CD4-positive, alpha-beta memory T cell (primary cell): ENCODE measurements around the gene FMN2. TPM values are rescaled to one million over a fixed set of nuclear protein-coding genes. Genes with fewer than 3 reads are reported as not detected.

Experiments
- CTCF ChIA-PET: fragments of 350-600 bp; sonication (Branson Sonifier 250); formaldehyde crosslinking; loops from one replicate; lab custom pipeline; 2021; ENCODE audit warnings: inconsistent platforms; ENCODE audit not compliant: partially characterized antibody; lab: Charles Lee
- POLR2A ChIA-PET: fragments of 350-600 bp; sonication (Branson Sonifier 250); formaldehyde crosslinking; loops from one replicate; lab custom pipeline; 2021; ENCODE audit not compliant: partially characterized antibody; lab: Charles Lee
- DNase-seq, 5 donors: peaks; one replicate each; pipeline versions ENCODE4 v3.0.0 to v3.0.0-alpha.2; 2020 to 2022; ENCODE audit warnings: mixed read lengths in 1 of 5
- H3K27ac ChIP-seq: one replicate; pipeline ENCODE4 v1.7.0; 2013; ENCODE audit warnings: low read depth, low read length
- H3K27me3 ChIP-seq: 2 replicates; pipeline ENCODE4 v1.7.0; 2013; ENCODE audit warnings: mild to moderate bottlenecking, low read length, moderate library complexity; ENCODE audit not compliant: insufficient read depth
- H3K36me3 ChIP-seq: 2 replicates; pipeline ENCODE4 v1.7.0; 2013; ENCODE audit warnings: mild to moderate bottlenecking, low read length, moderate library complexity; ENCODE audit not compliant: insufficient read depth
- H3K4me1 ChIP-seq: 2 replicates; pipeline ENCODE4 v1.7.0; 2013; ENCODE audit warnings: mild to moderate bottlenecking, low read length, moderate library complexity; ENCODE audit not compliant: insufficient read depth
- H3K4me3 ChIP-seq, 2 donors: one replicate each; pipeline ENCODE4 v1.7.0; 2013; ENCODE audit warnings: low read length in 2 of 2, mild to moderate bottlenecking in 1 of 2
- H3K9me3 ChIP-seq, 2 donors: one replicate each; pipeline ENCODE4 v1.7.0; 2013; ENCODE audit warnings: low read length in 2 of 2, control low read depth in 1 of 2; ENCODE audit not compliant: control insufficient read depth in 1 of 2
- H3K27ac Mint-ChIP-seq, 7 donors: one replicate each; pipeline ENCODE4 v1.8.0; 2020 to 2021; ENCODE audit warnings: mixed read lengths in 7 of 7, mild to moderate bottlenecking in 6 of 7, inconsistent platforms in 3 of 7, moderate library complexity in 3 of 7
- H3K27me3 Mint-ChIP-seq, 2 donors: one replicate each; pipeline ENCODE4 v1.8.0; 2020 to 2021; ENCODE audit warnings: mixed read lengths in 2 of 2
- H3K36me3 Mint-ChIP-seq, 2 donors: one replicate each; pipeline ENCODE4 v1.8.0; 2020 to 2021; ENCODE audit warnings: mixed read lengths in 2 of 2, inconsistent platforms in 1 of 2, mild to moderate bottlenecking in 1 of 2
- H3K4me1 Mint-ChIP-seq, 4 donors: one replicate each; pipeline ENCODE4 v1.8.0; 2020 to 2021; ENCODE audit warnings: mixed read lengths in 4 of 4, mild to moderate bottlenecking in 1 of 4
- H3K4me3 Mint-ChIP-seq, 8 donors: one replicate each; pipeline ENCODE4 v1.8.0; 2020 to 2021; ENCODE audit warnings: mixed read lengths in 8 of 8, mild to moderate bottlenecking in 7 of 8, moderate library complexity in 6 of 8, inconsistent platforms in 3 of 8
- H3K9me3 Mint-ChIP-seq, 8 donors: one replicate each; pipeline ENCODE4 v1.8.0; 2020 to 2021; ENCODE audit warnings: mixed read lengths in 8 of 8, mild to moderate bottlenecking in 5 of 8, inconsistent platforms in 3 of 8, moderate library complexity in 1 of 8
- intact Hi-C: fragments of 100-400 bp; cut with micrococcal nuclease; formaldehyde crosslinking; loops from one replicate; pipeline ENCODE4 v1.15.1; 2023
- polyA plus RNA-seq, 2 donors: library from polyadenylated mRNA; unstranded; fragments of 300-500 nt; fragmentation: Illumina TruSeq; gene quantifications; one replicate each; pipeline ENCODE4 v1.2.3, GENCODE V29; 2021
- total RNA-seq, 2 experiments: library from RNA; stranded (reverse); gene quantifications; one replicate each; pipeline ENCODE4 v1.2.3, GENCODE V29; 2021

The FMN2 gene
- total and polyA plus RNA-seq, 4 experiments from 2014 or later, result not detected

DNA sequence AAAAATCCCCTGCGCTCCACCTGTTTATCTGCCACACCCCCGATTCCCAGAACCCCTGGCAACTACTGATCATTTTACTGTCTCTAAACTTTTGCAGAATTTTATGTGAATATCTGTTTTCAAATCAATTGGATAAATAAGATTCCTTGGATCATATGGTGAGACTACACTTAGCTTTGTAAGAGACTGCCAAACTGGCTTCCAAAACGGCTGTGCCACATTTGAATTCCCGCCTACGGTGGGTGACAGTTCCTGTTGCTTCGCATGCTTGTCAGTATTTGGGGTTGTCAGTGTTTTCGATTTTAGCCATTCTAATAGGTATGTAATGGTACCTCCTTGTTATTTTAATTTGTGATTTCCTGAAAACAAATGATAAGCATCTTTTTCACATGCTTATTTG is 22.7 kb upstream of the FMN2 start:
- Mint-ChIP-seq H3K9me3 (peaks cover 0 to 5% (median under 1%) of the 10 kb centered on the region in 8 donors), H3K4me1 (no peaks in the 10 kb centered on the region), H3K27ac (no peak overlapping the region), H3K36me3 (no peaks in the 10 kb centered on the region), H3K27me3 (peaks cover 0 to 6% of the 10 kb centered on the region in 2 donors), H3K4me3 (no peak overlapping the region)
- no peaks in the 10 kb centered on the region for H3K36me3 ChIP-seq
- no peak overlapping the region for H3K27ac ChIP-seq
- no peaks in the 10 kb centered on the region for H3K27me3 ChIP-seq
- CTCF ChIA-PET, result no interaction called here
- no peak for DNase-seq
- no peaks in the 10 kb centered on the region for H3K4me1 ChIP-seq
- H3K9me3 ChIP-seq, result no peaks in the 10 kb centered on the region
- POLR2A ChIA-PET, result no interaction called here
- intact Hi-C loops, result no loop called here
- H3K4me3 ChIP-seq, result no peak overlapping the region

DNA sequence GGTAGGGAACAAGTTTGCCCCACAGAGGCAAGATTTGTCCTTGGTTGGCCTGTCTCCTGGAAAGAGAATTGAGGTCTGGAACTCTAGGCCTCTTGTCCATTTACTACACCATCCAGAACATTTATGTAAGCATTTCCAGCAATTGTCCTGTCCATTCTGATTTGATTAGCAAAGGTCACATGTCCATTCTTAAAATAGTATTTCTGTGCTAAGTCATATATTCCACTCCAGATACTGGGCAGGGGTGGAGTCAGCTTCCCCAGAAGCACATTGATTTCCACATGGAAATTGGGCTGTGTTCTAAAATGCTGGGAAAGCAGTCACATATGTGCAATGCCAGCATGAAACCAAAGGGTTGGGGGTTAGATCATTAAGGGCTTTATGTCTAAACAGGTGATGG is 21.5 kb upstream of the FMN2 start:
- ChIA-PET POLR2A (no interaction called here), CTCF (no interaction called here)
- H3K4me1 ChIP-seq, result no peaks in the 10 kb centered on the region
- H3K36me3 Mint-ChIP-seq, result no peaks in the 10 kb centered on the region
- no peak overlapping the region for H3K27ac ChIP-seq
- peaks cover 0 to 3% (median 0%) of the 10 kb centered on the region in 8 donors for H3K9me3 Mint-ChIP-seq
- no peaks in the 10 kb centered on the region for H3K9me3 ChIP-seq
- H3K27me3 ChIP-seq, result no peaks in the 10 kb centered on the region
- no peaks in the 10 kb centered on the region for H3K4me1 Mint-ChIP-seq
- DNase-seq, result no peak
- no peak overlapping the region for H3K27ac Mint-ChIP-seq
- no peak overlapping the region for H3K4me3 ChIP-seq
- no peak overlapping the region for H3K4me3 Mint-ChIP-seq
- no peaks in the 10 kb centered on the region for H3K36me3 ChIP-seq
- peaks cover 0 to 4% of the 10 kb centered on the region in 2 donors for H3K27me3 Mint-ChIP-seq
- intact Hi-C loops, result no loop called here

DNA sequence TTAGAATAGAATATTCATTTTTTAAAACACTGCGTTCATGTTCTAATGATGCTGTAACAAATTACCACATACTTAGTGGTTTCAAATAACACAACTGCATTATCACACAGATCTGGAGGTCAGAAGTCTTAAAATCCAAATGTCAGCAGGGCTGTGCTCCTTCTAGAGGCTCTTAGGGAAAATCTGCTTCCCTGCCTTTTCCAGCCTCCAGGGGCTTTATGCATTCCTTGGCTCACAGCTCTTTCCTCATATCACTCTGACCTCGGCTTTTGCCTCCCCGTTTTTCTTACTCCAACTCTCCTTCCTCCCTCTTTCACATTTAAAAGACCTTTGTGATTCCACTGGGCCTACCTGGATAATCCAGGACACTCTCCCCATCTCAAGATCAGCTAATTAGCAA is 18.6 kb upstream of the FMN2 start:
- Mint-ChIP-seq H3K27ac (no peak overlapping the region), H3K4me1 (no peaks in the 10 kb centered on the region), H3K4me3 (no peak overlapping the region), H3K27me3 (peaks cover 0 to 4% of the 10 kb centered on the region in 2 donors), H3K9me3 (peaks cover 0 to 7% (median 2%) of the 10 kb centered on the region in 8 donors), H3K36me3 (no peaks in the 10 kb centered on the region)
- Histone ChIP-seq H3K27me3 (no peaks in the 10 kb centered on the region), H3K4me1 (no peaks in the 10 kb centered on the region), H3K27ac (no peak overlapping the region), H3K36me3 (no peaks in the 10 kb centered on the region), H3K4me3 (no peak overlapping the region), H3K9me3 (no peaks in the 10 kb centered on the region)
- intact Hi-C loops, result no loop called here
- CTCF ChIA-PET, result no interaction called here
- DNase-seq, result no peak
- POLR2A ChIA-PET, result no interaction called here

DNA sequence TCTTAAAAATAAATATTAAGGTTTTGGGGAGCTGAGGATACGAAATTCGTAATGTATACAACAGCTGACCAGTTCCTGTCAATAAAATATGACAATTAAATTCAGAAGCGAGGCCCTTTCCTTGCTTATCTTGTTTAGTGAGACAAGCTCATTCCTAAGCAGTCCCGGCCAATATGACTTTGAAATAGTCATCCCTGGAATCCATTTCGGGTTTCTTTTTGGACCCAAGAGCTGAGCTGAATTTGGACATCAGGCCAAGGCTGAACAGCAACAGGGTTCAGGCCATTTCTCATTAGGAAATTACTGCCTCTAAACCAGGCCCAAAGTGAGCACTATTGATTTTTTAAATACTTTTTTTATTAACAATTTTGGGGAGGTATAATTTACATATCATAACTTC is 17.3 kb upstream of the FMN2 start:
- Mint-ChIP-seq H3K27ac (no peak overlapping the region), H3K4me1 (no peaks in the 10 kb centered on the region), H3K9me3 (peaks cover 2 to 11% (median 5%) of the 10 kb centered on the region in 8 donors), H3K4me3 (no peak overlapping the region), H3K36me3 (no peaks in the 10 kb centered on the region), H3K27me3 (peaks cover 0 to 4% of the 10 kb centered on the region in 2 donors)
- Histone ChIP-seq H3K27ac (no peak overlapping the region), H3K4me1 (no peaks in the 10 kb centered on the region), H3K36me3 (no peaks in the 10 kb centered on the region), H3K27me3 (no peaks in the 10 kb centered on the region), H3K4me3 (no peak overlapping the region), H3K9me3 (no peaks in the 10 kb centered on the region)
- POLR2A ChIA-PET, result no interaction called here
- DNase-seq, result no peak
- CTCF ChIA-PET, result no interaction called here
- intact Hi-C loops, result no loop called here

DNA sequence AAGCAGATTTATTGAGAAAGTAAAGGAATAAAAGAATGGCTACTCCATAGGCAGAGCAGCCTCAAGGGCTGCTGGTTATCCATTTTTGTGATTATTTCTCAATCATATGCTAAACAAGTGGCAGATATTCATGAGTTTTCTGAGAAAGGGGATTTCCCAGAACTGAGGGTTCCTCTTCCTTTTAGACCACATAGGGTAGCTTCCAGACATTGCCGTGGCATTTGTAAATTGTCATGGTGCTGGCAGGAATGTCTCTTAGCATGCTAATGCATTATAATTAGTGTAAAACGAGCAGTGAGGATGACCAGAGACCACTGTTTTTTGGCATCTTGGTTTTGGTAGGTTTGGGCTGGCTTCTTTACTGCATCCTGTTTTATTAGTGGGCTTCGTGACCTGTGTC is 16.8 kb upstream of the FMN2 start:
- H3K36me3 Mint-ChIP-seq, result no peaks in the 10 kb centered on the region
- POLR2A ChIA-PET, result no interaction called here
- CTCF ChIA-PET, result no interaction called here

DNA sequence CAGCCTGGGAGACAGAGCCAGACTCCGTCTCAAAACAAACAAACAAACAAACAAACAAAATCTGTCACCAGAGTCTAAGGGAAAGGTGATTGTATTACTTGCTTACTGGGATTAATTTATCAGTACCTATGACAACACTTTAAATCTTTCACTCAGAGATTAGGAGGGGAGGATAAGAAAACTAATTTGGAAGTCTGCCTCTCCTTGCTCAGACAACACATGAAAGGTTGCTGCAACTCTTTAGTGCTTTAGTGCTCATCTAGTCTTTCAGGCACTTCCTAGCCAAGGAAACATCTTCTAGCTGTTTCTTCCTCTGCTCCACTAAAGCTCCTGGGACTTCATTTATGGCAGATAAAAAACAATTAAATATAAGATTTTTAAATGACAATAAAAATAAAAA is 7.3 kb upstream of the FMN2 start:
- Mint-ChIP-seq H3K9me3 (peaks cover 0 to 13% (median 2%) of the 10 kb centered on the region in 8 donors), H3K4me1 (no peaks in the 10 kb centered on the region), H3K27me3 (peaks cover 8 to 9% of the 10 kb centered on the region in 2 donors), H3K4me3 (no peak overlapping the region), H3K27ac (no peak overlapping the region), H3K36me3 (no peaks in the 10 kb centered on the region)
- CTCF ChIA-PET, result no interaction called here
- Histone ChIP-seq H3K27me3 (no peaks in the 10 kb centered on the region), H3K4me3 (no peak overlapping the region), H3K9me3 (no peaks in the 10 kb centered on the region), H3K27ac (no peak overlapping the region), H3K36me3 (no peaks in the 10 kb centered on the region), H3K4me1 (no peaks in the 10 kb centered on the region)
- POLR2A ChIA-PET, result no interaction called here
- intact Hi-C loops, result no loop called here
- DNase-seq, result no peak

More for the DNA sequence above, 16.8 kb upstream of the FMN2 start:
- no peak overlapping the region for H3K27ac ChIP-seq
- Mint-ChIP-seq H3K27me3 (peaks cover 0 to 4% of the 10 kb centered on the region in 2 donors), H3K9me3 (peaks cover 2 to 14% (median 5%) of the 10 kb centered on the region in 8 donors), H3K4me3 (no peak overlapping the region), H3K4me1 (no peaks in the 10 kb centered on the region), H3K27ac (no peak overlapping the region)
- no peaks in the 10 kb centered on the region for H3K4me1 ChIP-seq
- no peaks in the 10 kb centered on the region for H3K36me3 ChIP-seq
- no peak for DNase-seq
- no peak overlapping the region for H3K4me3 ChIP-seq
- H3K9me3 ChIP-seq, result no peaks in the 10 kb centered on the region
- no peaks in the 10 kb centered on the region for H3K27me3 ChIP-seq
- intact Hi-C loops, result no loop called here

DNA sequence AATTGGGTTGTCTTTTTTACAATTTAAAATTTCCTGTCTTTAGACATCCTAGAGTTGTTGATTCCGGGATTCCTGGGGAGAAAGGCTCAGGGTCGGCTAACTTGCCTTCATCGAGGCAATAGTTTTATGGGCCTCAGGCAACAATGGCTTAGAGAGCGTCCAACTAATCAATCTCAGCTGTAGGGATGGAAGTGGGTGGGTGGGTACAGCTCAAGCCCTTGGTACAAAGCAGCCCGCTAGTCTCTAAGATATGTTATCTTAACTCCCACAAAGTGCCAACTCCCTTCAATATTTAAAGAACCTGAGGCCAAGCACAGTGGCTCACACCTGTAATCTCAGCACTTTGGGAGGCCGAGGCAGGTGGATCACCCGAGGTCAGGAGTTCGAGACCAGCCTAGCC is 6.9 kb upstream of the FMN2 start:
- Mint-ChIP-seq H3K27me3 (peaks cover 8 to 9% of the 10 kb centered on the region in 2 donors), H3K4me1 (no peaks in the 10 kb centered on the region), H3K9me3 (peaks cover 0 to 10% (median 2%) of the 10 kb centered on the region in 8 donors), H3K36me3 (no peaks in the 10 kb centered on the region), H3K27ac (no peak overlapping the region), H3K4me3 (no peak overlapping the region)
- no peak for DNase-seq
- no peaks in the 10 kb centered on the region for H3K9me3 ChIP-seq
- H3K36me3 ChIP-seq, result no peaks in the 10 kb centered on the region
- no peaks in the 10 kb centered on the region for H3K27me3 ChIP-seq
- no peaks in the 10 kb centered on the region for H3K4me1 ChIP-seq
- ChIA-PET CTCF (no interaction called here), POLR2A (no interaction called here)
- intact Hi-C loops, result no loop called here
- no peak overlapping the region for H3K4me3 ChIP-seq
- no peak overlapping the region for H3K27ac ChIP-seq

DNA sequence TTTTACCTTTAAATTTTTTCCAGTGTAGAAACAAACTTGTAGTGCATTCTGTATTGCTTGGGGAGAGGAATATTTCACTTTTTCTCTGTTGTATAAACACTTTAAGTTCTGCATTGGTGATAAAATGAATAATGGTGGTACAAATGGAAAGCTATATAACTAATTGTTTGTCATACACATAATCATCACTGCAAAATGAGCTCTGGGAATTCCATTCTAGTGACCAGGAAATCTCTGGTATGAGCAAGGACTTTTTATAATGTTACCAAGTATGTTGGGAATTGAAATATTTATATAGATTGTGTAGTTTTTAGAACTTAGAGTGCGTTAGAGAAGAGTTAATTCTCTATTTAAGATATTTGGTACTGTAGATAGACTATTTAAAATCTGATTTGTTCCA is 5.0 kb upstream of the FMN2 start:
- no peak for DNase-seq
- Histone ChIP-seq H3K27me3 (no peaks in the 10 kb centered on the region), H3K4me3 (no peak overlapping the region), H3K4me1 (no peaks in the 10 kb centered on the region), H3K9me3 (no peaks in the 10 kb centered on the region), H3K36me3 (no peaks in the 10 kb centered on the region), H3K27ac (no peak overlapping the region)
- Mint-ChIP-seq H3K27ac (no peak overlapping the region), H3K4me1 (peaks cover 0 to 4% (median 2%) of the 10 kb centered on the region in 4 donors), H3K27me3 (peaks cover 17 to 18% of the 10 kb centered on the region in 2 donors), H3K9me3 (peaks cover 0 to 11% (median 2%) of the 10 kb centered on the region in 8 donors), H3K4me3 (no peak overlapping the region), H3K36me3 (no peaks in the 10 kb centered on the region)
- CTCF ChIA-PET, result no interaction called here
- POLR2A ChIA-PET, result no interaction called here
- intact Hi-C loops, result no loop called here
